ENCODE measurements around the gene CHAF1A.

CHAF1A gene

DNA sequence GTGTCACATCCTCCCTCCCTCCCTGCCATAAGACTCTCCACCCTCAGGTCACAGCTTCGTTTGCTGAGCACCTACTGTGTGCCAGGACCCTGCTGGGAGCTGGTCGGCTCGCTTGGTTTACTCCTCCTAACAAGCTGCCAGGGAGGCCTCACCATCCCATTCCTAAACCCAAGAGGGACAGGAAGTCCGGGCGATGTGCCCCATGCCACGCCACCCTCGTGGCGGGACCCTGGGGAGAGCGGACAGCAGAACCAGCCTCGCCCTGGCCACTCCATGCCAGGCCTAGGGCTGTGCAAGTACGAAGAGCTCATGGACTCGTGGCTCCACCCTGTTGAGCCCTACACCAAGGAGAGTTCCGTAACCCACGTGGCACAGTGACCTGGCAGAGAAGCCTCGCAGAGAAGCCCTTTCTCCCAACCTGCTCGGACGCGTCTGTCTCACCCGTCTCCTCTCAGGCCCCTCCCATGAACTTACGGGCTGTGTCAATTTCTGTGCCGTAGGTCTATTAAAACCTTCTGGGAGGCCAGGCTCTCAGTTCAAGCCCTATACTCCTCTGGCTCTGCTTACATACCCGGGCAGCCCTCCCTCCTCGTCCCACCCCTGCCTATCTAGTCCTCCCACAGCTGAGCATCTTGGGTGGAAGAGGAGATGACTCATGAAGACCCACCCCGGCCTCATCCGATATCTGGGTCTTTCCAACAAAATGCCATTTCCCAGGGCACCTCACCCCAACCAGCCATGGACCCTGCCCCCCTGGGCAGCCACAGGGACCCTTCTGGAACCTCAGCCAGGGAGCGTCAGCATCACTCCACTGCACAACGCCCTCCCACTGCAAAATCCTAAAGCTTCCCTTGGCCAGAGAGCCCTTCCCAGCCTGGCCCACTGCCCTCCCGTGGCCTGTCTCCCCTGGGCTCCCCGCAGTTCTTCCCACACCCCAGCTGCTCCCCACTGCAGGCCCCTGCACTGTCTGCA lies 52.6 kb downstream of the CHAF1A start:
- Histone ChIP-seq H3K27me3 (no peaks in the 10 kb centered on the region), H3K4me3 (ENCODE audit: low read depth in 1 of 2, low read length in 1 of 2) (no peak overlapping the region), H3K4me1 (ENCODE audit: control insufficient read depth in 1 of 2, insufficient read depth in 1 of 2, low read depth in 1 of 2, low read length in 1 of 2) (peaks cover 12 to 18% of the 10 kb centered on the region in 2 experiments), H3K9me3 (no peaks in the 10 kb centered on the region), H3K27ac (no peak overlapping the region), H3K36me3 (peaks cover 48% of the 10 kb centered on the region)
- TF ChIP-seq, protein P1, sequence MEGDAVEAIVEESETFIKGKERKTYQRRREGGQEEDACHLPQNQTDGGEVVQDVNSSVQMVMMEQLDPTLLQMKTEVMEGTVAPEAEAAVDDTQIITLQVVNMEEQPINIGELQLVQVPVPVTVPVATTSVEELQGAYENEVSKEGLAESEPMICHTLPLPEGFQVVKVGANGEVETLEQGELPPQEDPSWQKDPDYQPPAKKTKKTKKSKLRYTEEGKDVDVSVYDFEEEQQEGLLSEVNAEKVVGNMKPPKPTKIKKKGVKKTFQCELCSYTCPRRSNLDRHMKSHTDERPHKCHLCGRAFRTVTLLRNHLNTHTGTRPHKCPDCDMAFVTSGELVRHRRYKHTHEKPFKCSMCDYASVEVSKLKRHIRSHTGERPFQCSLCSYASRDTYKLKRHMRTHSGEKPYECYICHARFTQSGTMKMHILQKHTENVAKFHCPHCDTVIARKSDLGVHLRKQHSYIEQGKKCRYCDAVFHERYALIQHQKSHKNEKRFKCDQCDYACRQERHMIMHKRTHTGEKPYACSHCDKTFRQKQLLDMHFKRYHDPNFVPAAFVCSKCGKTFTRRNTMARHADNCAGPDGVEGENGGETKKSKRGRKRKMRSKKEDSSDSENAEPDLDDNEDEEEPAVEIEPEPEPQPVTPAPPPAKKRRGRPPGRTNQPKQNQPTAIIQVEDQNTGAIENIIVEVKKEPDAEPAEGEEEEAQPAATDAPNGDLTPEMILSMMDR (IDR thresholded peaks at IDR 0.05) = no peak

GRCh38 chr19:4455719-4456475 lies 53.5 kb downstream of the CHAF1A start:
- H3K27me3 ChIP-seq = no peaks in the 10 kb centered on the region
- peak overlapping the region; percentile 86 for H3K27ac ChIP-seq
- peaks cover 40% of the 10 kb centered on the region for H3K36me3 ChIP-seq
- H3K4me3 ChIP-seq (ENCODE audit: low read depth in 1 of 2, low read length in 1 of 2) = peak overlapping the region; percentile 57 to 80
- H3K4me1 ChIP-seq (ENCODE audit: control insufficient read depth in 1 of 2, insufficient read depth in 1 of 2, low read depth in 1 of 2, low read length in 1 of 2) = peaks cover 12 to 18% of the 10 kb centered on the region in 2 experiments
- TF ChIP-seq, protein P1 (IDR thresholded peaks at IDR 0.05) = no peak
- no peaks in the 10 kb centered on the region for H3K9me3 ChIP-seq

DNA sequence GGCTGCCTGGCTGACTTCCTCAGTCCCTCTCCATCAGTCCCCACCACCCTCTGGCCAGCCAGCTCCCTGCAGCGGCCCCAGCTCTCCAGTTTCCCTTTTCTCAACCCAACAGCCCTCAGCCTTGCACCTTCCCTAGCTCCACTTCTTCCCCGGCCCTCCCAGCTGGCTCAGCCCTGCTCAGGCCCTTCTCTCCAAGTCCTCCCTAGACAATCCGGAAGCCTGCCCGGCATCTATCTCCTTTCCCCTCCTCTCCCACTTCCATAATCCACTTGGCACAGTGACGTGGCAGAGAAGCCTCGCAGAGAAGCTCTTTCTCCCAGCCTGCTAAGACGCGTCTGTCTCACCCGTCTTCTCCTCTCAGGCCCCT lies 54.0 kb downstream of the CHAF1A start:
- Histone ChIP-seq H3K4me3 (ENCODE audit: low read depth in 1 of 2, low read length in 1 of 2) (peak overlapping the region; percentile 57 to 80), H3K27ac (peak overlapping the region; percentile 86), H3K4me1 (ENCODE audit: control insufficient read depth in 1 of 2, insufficient read depth in 1 of 2, low read depth in 1 of 2, low read length in 1 of 2) (peaks cover 12 to 18% of the 10 kb centered on the region in 2 experiments), H3K36me3 (peaks cover 34% of the 10 kb centered on the region), H3K27me3 (no peaks in the 10 kb centered on the region), H3K9me3 (no peaks in the 10 kb centered on the region)
- TF ChIP-seq, protein P1 (IDR thresholded peaks at IDR 0.05) = no peak

GRCh38 chr19:4456843-4457653 lies 54.6 kb downstream of the CHAF1A start:
- peak overlapping the region; percentile 57 to 80 for H3K4me3 ChIP-seq (ENCODE audit: low read depth in 1 of 2, low read length in 1 of 2)
- H3K9me3 ChIP-seq = no peaks in the 10 kb centered on the region
- peaks cover 12 to 18% of the 10 kb centered on the region in 2 experiments for H3K4me1 ChIP-seq (ENCODE audit: control insufficient read depth in 1 of 2, insufficient read depth in 1 of 2, low read depth in 1 of 2, low read length in 1 of 2)
- no peaks in the 10 kb centered on the region for H3K27me3 ChIP-seq
- H3K27ac ChIP-seq = peak overlapping the region; percentile 86
- H3K36me3 ChIP-seq = peaks cover 28% of the 10 kb centered on the region
- TF ChIP-seq, protein P1 (IDR thresholded peaks at IDR 0.05) = no peak

Data from neutrophil (primary cell).